Tibial artery (tissue), 4 donors: ENCODE data around the gene LRRC49.

Experiments used
- DNase-seq, 2 donors: peaks; one replicate each; pipeline ENCODE4 v3.0.0-alpha.2; 2019
- H3K27ac ChIP-seq, 2 donors: fragments of 200-600 bp; sonication (generic) in 1 of 2; 1 replicate in 1 of 2; 2 replicates in 1 of 2; pipeline ENCODE4 v1.5.1; 2018 to 2019; ENCODE audit warnings: mild to moderate bottlenecking in 1 of 2
- H3K27me3 ChIP-seq, 2 donors: fragments of 200-600 bp; sonication (generic) in 1 of 2; one replicate each; pipeline versions ENCODE4 v1.5.1 to v1.6.0; 2016 to 2019
- H3K36me3 ChIP-seq, 3 donors: fragments of 200-600 bp; sonication (generic) in 2 of 3; one replicate each; pipeline ENCODE4 v1.5.1; 2016 to 2019; ENCODE audit warnings: mild to moderate bottlenecking in 2 of 3
- H3K4me1 ChIP-seq, 4 donors: fragments of 200-600 bp; sonication (generic) in 2 of 4; 1 replicate in 3 of 4; 2 replicates in 1 of 4; pipeline ENCODE4 v1.5.1; 2016 to 2019
- H3K4me3 ChIP-seq, 2 donors: fragments of 200-600 bp; sonication (generic) in 1 of 2; 1 replicate in 1 of 2; 2 replicates in 1 of 2; pipeline ENCODE4 v1.5.1; 2018 to 2019; ENCODE audit warnings: mild to moderate bottlenecking in 2 of 2
- H3K9me3 ChIP-seq, 3 donors: fragments of 200-600 bp; sonication (generic) in 1 of 3; one replicate each; pipeline ENCODE4 v1.5.1; 2016 to 2019
- CTCF ChIP-seq, 2 experiments: fragments of 200-600 bp in 1 of 2; fragments of 450-650 bp in 1 of 2; IDR thresholded peaks; one replicate each; pipeline ENCODE4 v1.5.1; 2017 to 2019; ENCODE audit warnings: antibody characterized with exemption in 2 of 2, mild to moderate bottlenecking in 1 of 2, moderate library complexity in 1 of 2
- intact Hi-C: fragments of 100-400 bp; cut with DNase I; formaldehyde crosslinking; loops from one replicate; pipeline ENCODE4 v1.15.0; 2023; ENCODE audit warnings: low total_unique reads

LRRC49 gene

GRCh38 chr15:70954171-70954570, 61.5 kb downstream of the LRRC49 start:
- no peak for TF ChIP-seq CTCF (IDR thresholded peaks at IDR 0.05)
- Histone ChIP-seq H3K27ac (no peak overlapping the region), H3K9me3 (peaks cover 4 to 8% (median 7%) of the 10 kb centered on the region in 3 donors), H3K4me3 (no peak overlapping the region), H3K4me1 (no peaks in the 10 kb centered on the region), H3K27me3 (no peaks in the 10 kb centered on the region), H3K36me3 (no peaks in the 10 kb centered on the region)
- DNase-seq: no peak
- intact Hi-C loops: no loop called here

- no peaks in the 10 kb centered on the region for H3K4me1 ChIP-seq
- H3K27ac ChIP-seq: no peak overlapping the region
- H3K4me3 ChIP-seq: no peak overlapping the region
- H3K36me3 ChIP-seq: no peaks in the 10 kb centered on the region
- intact Hi-C loops: no loop called here
- TF ChIP-seq CTCF (IDR thresholded peaks at IDR 0.05): no peak
- DNase-seq: no peak
- no peaks in the 10 kb centered on the region for H3K27me3 ChIP-seq
- peaks cover 4 to 8% (median 7%) of the 10 kb centered on the region in 3 donors for H3K9me3 ChIP-seq
These were observed 62.1 kb downstream of the LRRC49 start for GRCh38 chr15:70954733-70955132.

- Histone ChIP-seq H3K27me3 (no peaks in the 10 kb centered on the region), H3K27ac (no peak overlapping the region)
- intact Hi-C loops: no loop called here
These were observed 62.5 kb downstream of the LRRC49 start for GRCh38 chr15:70955151-70955550.

GRCh38 chr15:70956201-70956995, 63.8 kb downstream of the LRRC49 start:
- no peak for TF ChIP-seq CTCF (IDR thresholded peaks at IDR 0.05)
- H3K9me3 ChIP-seq: peaks cover 0 to 3% (median 2%) of the 10 kb centered on the region in 3 donors
- H3K27ac ChIP-seq: no peak overlapping the region
- H3K36me3 ChIP-seq: no peaks in the 10 kb centered on the region
- H3K27me3 ChIP-seq: no peaks in the 10 kb centered on the region
- intact Hi-C loops: no loop called here
- DNase-seq: no peak
- H3K4me3 ChIP-seq: no peak overlapping the region
- H3K4me1 ChIP-seq: no peaks in the 10 kb centered on the region

More at GRCh38 chr15:70955151-70955550, 62.5 kb downstream of the LRRC49 start:
- no peak overlapping the region for H3K4me3 ChIP-seq
- no peaks in the 10 kb centered on the region for H3K36me3 ChIP-seq
- no peak for TF ChIP-seq CTCF (IDR thresholded peaks at IDR 0.05)
- peaks cover 4 to 8% (median 7%) of the 10 kb centered on the region in 3 donors for H3K9me3 ChIP-seq
- no peaks in the 10 kb centered on the region for H3K4me1 ChIP-seq
- DNase-seq: no peak

GRCh38 chr15:70962084-70962483, 69.5 kb downstream of the LRRC49 start:
- Histone ChIP-seq H3K4me1 (no peaks in the 10 kb centered on the region), H3K4me3 (no peak overlapping the region), H3K27me3 (no peaks in the 10 kb centered on the region), H3K27ac (no peak overlapping the region), H3K9me3 (no peaks in the 10 kb centered on the region), H3K36me3 (no peaks in the 10 kb centered on the region)
- intact Hi-C loops: no loop called here
- DNase-seq: no peak
- TF ChIP-seq CTCF (IDR thresholded peaks at IDR 0.05): no peak
